Posterior cingulate gyrus (tissue), 11 donors: ENCODE results near the gene USP17L30.
"Not testable (repeated sequence)": the region's sequence is repeated elsewhere in the genome, so short reads cannot be mapped to it uniquely, and the experiment has no call there.

Experiments
- DNase-seq, 10 donors: peaks; one replicate each; pipeline versions ENCODE4 v3.0.0 to v3.0.0-alpha.2; 2020 to 2021; ENCODE audit warnings: mixed read lengths in 3 of 10
- intact Hi-C: fragments of 100-400 bp; cut with DNase I; formaldehyde crosslinking; loops from one replicate; pipeline ENCODE4 v1.15.1; 2023

USP17L30 gene, protein sequence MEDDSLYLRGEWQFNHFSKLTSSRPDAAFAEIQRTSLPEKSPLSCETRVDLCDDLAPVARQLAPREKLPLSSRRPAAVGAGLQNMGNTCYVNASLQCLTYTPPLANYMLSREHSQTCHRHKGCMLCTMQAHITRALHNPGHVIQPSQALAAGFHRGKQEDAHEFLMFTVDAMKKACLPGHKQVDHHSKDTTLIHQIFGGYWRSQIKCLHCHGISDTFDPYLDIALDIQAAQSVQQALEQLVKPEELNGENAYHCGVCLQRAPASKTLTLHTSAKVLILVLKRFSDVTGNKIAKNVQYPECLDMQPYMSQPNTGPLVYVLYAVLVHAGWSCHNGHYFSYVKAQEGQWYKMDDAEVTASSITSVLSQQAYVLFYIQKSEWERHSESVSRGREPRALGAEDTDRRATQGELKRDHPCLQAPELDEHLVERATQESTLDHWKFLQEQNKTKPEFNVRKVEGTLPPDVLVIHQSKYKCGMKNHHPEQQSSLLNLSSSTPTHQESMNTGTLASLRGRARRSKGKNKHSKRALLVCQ

DNA sequence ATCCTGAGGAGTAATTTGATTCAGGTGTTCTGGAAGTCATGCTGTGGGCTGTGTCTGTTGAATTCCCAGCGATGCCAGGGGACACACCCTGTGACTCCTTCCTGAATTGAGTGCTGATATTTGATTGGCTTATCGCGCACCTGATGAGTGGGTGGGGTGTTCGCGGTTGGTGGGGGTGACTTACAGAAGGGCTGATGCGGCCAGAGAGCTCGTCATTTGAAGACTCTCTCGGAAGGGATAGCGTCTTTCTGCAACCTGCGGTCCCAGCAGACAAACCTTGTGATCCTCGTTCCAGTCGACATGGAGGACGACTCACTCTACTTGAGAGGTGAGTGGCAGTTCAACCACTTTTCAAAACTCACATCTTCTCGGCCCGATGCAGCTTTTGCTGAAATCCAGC is at the start of gene USP17L30:
Gene USP17L30, plus strand, starts transcription at position 301 of the 400 bp plus-strand sequence. Its CDS starts 0 bp downstream, at position 301.
- DNase-seq, intact Hi-C loops: not testable (repeated sequence)

DNA sequence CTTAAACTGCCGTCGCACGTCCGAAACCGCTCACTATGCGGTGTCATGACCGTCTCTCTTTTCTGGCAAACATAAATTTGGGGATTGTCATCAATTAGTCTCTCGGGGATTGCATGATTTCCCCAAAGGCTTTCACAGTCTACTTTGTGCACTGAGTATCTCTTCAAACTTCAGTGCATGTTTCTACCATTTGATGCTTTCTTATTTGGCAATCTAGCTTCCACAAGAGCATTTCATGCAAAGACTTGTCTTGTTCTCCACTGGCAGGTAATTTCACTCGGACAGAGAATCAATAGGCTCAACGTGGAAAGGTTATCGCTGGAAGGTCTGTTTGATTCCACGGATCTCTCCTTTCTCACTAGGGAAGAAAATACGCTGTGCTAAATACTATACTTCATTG is 38.7 kb upstream of the USP17L30 start:
- DNase-seq, intact Hi-C loops: not testable (repeated sequence)

- DNase-seq, intact Hi-C loops: not testable (repeated sequence)
Measured at GRCh38 chr4:9324865-9325264, 38.1 kb upstream of the USP17L30 start, which contains the start of gene USP17L24. USP17L24 (plus strand) TSS chr4:9325165; CDS start chr4:9325165, 0 bp downstream.

DNA sequence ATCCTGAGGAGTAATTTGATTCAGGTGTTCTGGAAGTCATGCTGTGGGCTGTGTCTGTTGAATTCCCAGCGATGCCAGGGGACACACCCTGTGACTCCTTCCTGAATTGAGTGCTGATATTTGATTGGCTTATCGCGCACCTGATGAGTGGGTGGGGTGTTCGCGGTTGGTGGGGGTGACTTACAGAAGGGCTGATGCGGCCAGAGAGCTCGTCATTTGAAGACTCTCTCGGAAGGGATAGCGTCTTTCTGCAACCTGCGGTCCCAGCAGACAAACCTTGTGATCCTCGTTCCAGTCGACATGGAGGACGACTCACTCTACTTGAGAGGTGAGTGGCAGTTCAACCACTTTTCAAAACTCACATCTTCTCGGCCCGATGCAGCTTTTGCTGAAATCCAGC is 33.3 kb upstream of the USP17L30 start, which contains the start of gene USP17L25:
Gene USP17L25, plus strand, starts transcription at position 301 of the 400 bp plus-strand sequence. Its CDS starts 0 bp downstream, at position 301.
- intact Hi-C loops, DNase-seq: not testable (repeated sequence)

DNA sequence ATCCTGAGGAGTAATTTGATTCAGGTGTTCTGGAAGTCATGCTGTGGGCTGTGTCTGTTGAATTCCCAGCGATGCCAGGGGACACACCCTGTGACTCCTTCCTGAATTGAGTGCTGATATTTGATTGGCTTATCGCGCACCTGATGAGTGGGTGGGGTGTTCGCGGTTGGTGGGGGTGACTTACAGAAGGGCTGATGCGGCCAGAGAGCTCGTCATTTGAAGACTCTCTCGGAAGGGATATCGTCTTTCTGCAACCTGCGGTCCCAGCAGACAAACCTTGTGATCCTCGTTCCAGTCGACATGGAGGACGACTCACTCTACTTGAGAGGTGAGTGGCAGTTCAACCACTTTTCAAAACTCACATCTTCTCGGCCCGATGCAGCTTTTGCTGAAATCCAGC is 28.6 kb upstream of the USP17L30 start, which contains the start of gene USP17L26:
Gene USP17L26, plus strand, starts transcription at position 301 of the 400 bp plus-strand sequence. Its CDS starts 0 bp downstream, at position 301.
- DNase-seq, intact Hi-C loops: not testable (repeated sequence)

DNA sequence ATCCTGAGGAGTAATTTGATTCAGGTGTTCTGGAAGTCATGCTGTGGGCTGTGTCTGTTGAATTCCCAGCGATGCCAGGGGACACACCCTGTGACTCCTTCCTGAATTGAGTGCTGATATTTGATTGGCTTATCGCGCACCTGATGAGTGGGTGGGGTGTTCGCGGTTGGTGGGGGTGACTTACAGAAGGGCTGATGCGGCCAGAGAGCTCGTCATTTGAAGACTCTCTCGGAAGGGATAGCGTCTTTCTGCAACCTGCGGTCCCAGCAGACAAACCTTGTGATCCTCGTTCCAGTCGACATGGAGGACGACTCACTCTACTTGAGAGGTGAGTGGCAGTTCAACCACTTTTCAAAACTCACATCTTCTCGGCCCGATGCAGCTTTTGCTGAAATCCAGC is 23.8 kb upstream of the USP17L30 start, which contains the start of gene USP17L5:
Gene USP17L5, plus strand, starts transcription at position 301 of the 400 bp plus-strand sequence. Its CDS starts 0 bp downstream, at position 301.
- intact Hi-C loops, DNase-seq: not testable (repeated sequence)

- DNase-seq, intact Hi-C loops: not testable (repeated sequence)
Measured at GRCh38 chr4:9343848-9344247, 19.1 kb upstream of the USP17L30 start, which contains the start of gene USP17L27. USP17L27 (plus strand) TSS chr4:9344148; CDS start chr4:9344148, 0 bp downstream.

- intact Hi-C loops, DNase-seq: not testable (repeated sequence)
Measured at GRCh38 chr4:9348593-9348992, 14.3 kb upstream of the USP17L30 start, which contains the start of gene USP17L28. USP17L28 (plus strand) TSS chr4:9348893; CDS start chr4:9348893, 0 bp downstream.

DNA sequence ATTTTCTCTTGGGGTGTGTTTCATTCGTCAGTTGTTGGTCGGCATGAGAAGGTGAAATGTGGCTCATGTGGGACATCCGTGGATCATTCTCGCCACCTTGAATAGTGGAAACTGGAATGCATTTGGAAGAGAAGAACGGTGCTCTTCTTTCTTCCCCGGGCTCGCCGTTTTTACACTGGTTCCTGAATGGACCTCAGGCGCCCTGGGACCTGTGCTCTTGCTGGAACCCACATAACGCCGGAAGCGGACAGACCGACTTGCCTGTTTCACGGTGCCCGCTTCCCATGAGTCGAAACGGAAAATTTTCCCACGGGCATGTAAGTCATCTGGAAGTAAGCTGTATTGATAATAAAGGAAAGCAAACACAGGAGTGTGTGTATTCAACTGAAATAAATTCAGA is 12.1 kb upstream of the USP17L30 start:
- intact Hi-C loops = not testable (repeated sequence)

DNA sequence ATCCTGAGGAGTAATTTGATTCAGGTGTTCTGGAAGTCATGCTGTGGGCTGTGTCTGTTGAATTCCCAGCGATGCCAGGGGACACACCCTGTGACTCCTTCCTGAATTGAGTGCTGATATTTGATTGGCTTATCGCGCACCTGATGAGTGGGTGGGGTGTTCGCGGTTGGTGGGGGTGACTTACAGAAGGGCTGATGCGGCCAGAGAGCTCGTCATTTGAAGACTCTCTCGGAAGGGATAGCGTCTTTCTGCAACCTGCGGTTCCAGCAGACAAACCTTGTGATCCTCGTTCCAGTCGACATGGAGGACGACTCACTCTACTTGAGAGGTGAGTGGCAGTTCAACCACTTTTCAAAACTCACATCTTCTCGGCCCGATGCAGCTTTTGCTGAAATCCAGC is 9.6 kb upstream of the USP17L30 start, which contains the start of gene USP17L29:
Gene USP17L29, plus strand, starts transcription at position 301 of the 400 bp plus-strand sequence. Its CDS starts 0 bp downstream, at position 301.
- DNase-seq, intact Hi-C loops: not testable (repeated sequence)

More for the DNA sequence above, 12.1 kb upstream of the USP17L30 start:
- peak in 2 of 10 donors; percentile 38 to 97 for DNase-seq

- intact Hi-C loops, DNase-seq: not testable (repeated sequence)
Measured at GRCh38 chr4:9379881-9380280, 17.0 kb downstream of the USP17L30 start.

- intact Hi-C loops = not testable (repeated sequence)
- DNase-seq = peak; percentile 32 to 92 (median 55)
Measured at GRCh38 chr4:9381012-9381534, 18.1 kb downstream of the USP17L30 start.

DNA sequence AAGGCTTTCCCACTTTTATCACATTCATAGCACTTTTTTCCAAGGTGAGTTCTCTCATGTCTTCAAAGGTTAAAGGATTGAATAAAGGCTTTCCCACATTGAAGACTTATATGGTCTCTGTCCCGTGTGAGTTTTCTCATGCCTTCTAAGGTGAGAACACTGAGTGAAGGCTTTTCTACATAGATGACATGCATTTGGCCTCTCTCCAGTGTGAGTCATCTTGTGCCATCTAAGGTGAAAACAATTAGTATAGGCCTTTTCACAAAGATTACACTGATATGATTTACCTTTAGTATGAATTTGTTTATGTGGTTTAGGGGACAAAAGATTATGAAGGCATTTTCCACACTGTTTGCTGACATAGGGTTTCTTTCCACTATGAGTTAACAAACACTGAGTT is 21.2 kb downstream of the USP17L30 start:
- DNase-seq = no peak
- intact Hi-C loops = no loop called here

DNA sequence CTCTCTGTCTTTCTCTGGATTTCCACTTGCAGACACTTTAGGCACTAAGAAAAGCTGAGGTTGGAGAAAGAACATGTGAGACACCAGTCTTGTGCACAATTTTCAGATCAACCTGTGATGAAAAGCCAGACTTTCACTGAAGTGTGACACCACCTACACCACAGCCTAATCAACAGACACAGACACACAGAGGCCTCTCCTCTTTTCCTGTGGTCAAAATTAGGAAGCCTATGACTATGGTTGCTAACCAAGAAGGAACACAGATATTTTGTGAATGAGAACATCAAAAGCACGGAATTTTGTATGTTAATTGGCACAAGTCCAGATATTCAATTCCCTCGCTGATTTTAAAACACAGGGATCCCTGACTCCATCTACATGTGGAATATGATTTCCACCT is 26.1 kb downstream of the USP17L30 start:
- DNase-seq, intact Hi-C loops: not testable (repeated sequence)

- intact Hi-C loops = not testable (repeated sequence)
- peak in 2 of 10 donors; percentile 54 to 75 for DNase-seq
Measured at GRCh38 chr4:9405774-9406173, 42.8 kb downstream of the USP17L30 start.

DNA sequence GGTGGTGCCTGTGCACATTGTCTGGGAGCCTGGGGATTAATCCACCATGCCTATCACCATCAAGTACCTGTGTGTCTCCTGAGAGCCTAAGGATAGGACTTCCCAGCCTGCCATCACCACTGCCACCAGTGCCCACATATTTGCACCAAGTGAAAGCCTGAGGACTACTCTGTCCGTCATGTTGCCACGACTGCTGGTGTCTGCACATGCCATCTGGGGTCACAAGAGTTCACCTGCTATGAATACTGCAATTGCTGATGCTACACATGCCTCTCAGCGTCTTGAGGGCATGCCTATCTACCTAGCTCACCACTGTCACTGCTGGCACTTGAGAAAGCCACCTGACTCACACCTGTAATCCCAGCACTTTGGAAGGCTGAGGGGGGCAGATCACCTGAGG is 43.6 kb downstream of the USP17L30 start:
- intact Hi-C loops, DNase-seq: not testable (repeated sequence)

- intact Hi-C loops = no loop called here
- DNase-seq = peak in 3 of 10 donors; percentile 55 to 66 (median 61)
Measured at GRCh38 chr4:9409793-9410192, 46.9 kb downstream of the USP17L30 start.
